Progenitor cell of endocrine pancreas (in vitro differentiated cells): ENCODE results near the gene SDC4. TPM values are rescaled to one million over a fixed set of nuclear protein-coding genes. Genes with fewer than 3 reads are reported as not detected.

Source experiments
- DNase-seq: peaks from one replicate; pipeline ENCODE4 v3.0.0; 2021; ENCODE audit warnings: low spot score; ENCODE audit not compliant: unreplicated experiment
- H3K27ac Mint-ChIP-seq: 2 replicates; pipeline ENCODE4 v1.8.0; 2021; ENCODE audit warnings: mild to moderate bottlenecking, moderate library complexity, mixed read lengths
- H3K27me3 Mint-ChIP-seq: 2 replicates; pipeline ENCODE4 v1.8.0; 2021; ENCODE audit warnings: mixed read lengths
- H3K36me3 Mint-ChIP-seq: 2 replicates; pipeline ENCODE4 v1.8.0; 2022; ENCODE audit warnings: mixed read lengths; ENCODE audit not compliant: insufficient read depth
- H3K4me1 Mint-ChIP-seq: 2 replicates; pipeline ENCODE4 v1.8.0; 2021; ENCODE audit warnings: low read depth, mixed read lengths
- H3K4me3 Mint-ChIP-seq: 2 replicates; pipeline ENCODE4 v1.8.0; 2021; ENCODE audit warnings: low read depth, mild to moderate bottlenecking, moderate library complexity, mixed read lengths
- H3K9me3 Mint-ChIP-seq: 2 replicates; pipeline ENCODE4 v1.8.0; 2021; ENCODE audit warnings: low read depth, mixed read lengths
- CTCF ChIP-seq: fragments of 200-600 bp; sonication (generic); IDR thresholded peaks from one replicate; pipeline ENCODE4 v1.5.0; 2021; ENCODE audit warnings: antibody characterized with exemption, mild to moderate bottlenecking; ENCODE audit not compliant: unreplicated experiment
- total RNA-seq: library from RNA; stranded (reverse); gene quantifications from 2 replicates; pipeline ENCODE4 v1.2.1, GENCODE V29; 2021

Gene SDC4
- total RNA-seq, 1 donor from 2014 or later, result 121 TPM

- H3K4me1 Mint-ChIP-seq, result no peaks in the 10 kb centered on the region
- no peak for TF ChIP-seq CTCF
- no peaks in the 10 kb centered on the region for H3K36me3 Mint-ChIP-seq
- peaks cover 10% of the 10 kb centered on the region for H3K27me3 Mint-ChIP-seq
- no peak overlapping the region for H3K27ac Mint-ChIP-seq
- H3K4me3 Mint-ChIP-seq, result no peak overlapping the region
- no peaks in the 10 kb centered on the region for H3K9me3 Mint-ChIP-seq
- DNase-seq, result no peak
Observed at GRCh38 chr20:45297786-45298497, 50.3 kb downstream of the SDC4 start.

- peaks cover 2% of the 10 kb centered on the region for H3K4me1 Mint-ChIP-seq
- no peak for DNase-seq
- H3K27ac Mint-ChIP-seq, result no peak overlapping the region
- no peaks in the 10 kb centered on the region for H3K9me3 Mint-ChIP-seq
- no peaks in the 10 kb centered on the region for H3K36me3 Mint-ChIP-seq
- H3K27me3 Mint-ChIP-seq, result peaks cover 33% of the 10 kb centered on the region
- TF ChIP-seq CTCF, result no peak
- H3K4me3 Mint-ChIP-seq, result no peak overlapping the region
Observed at GRCh38 chr20:45294659-45295058, 53.6 kb downstream of the SDC4 start.

- Mint-ChIP-seq H3K27me3 (peaks cover 32% of the 10 kb centered on the region), H3K36me3 (no peaks in the 10 kb centered on the region), H3K9me3 (no peaks in the 10 kb centered on the region), H3K27ac (no peak overlapping the region), H3K4me3 (peak overlapping the region; percentile 66), H3K4me1 (peaks cover 2% of the 10 kb centered on the region)
- DNase-seq, result no peak
- TF ChIP-seq CTCF, result peak; percentile 3
Observed at GRCh38 chr20:45294003-45294368, 54.2 kb downstream of the SDC4 start.

- H3K36me3 Mint-ChIP-seq, result no peaks in the 10 kb centered on the region
- peak; percentile 90 for TF ChIP-seq CTCF
- H3K4me1 Mint-ChIP-seq, result peaks cover 2% of the 10 kb centered on the region
- H3K9me3 Mint-ChIP-seq, result no peaks in the 10 kb centered on the region
- DNase-seq, result peak; percentile 85
- peaks cover 38% of the 10 kb centered on the region for H3K27me3 Mint-ChIP-seq
- H3K4me3 Mint-ChIP-seq, result peak overlapping the region; percentile 75
- peak overlapping the region; percentile 92 for H3K27ac Mint-ChIP-seq
Observed at GRCh38 chr20:45293041-45294002, 54.9 kb downstream of the SDC4 start.

- H3K27me3 Mint-ChIP-seq, result peaks cover 41% of the 10 kb centered on the region
- DNase-seq, result no peak
- no peaks in the 10 kb centered on the region for H3K36me3 Mint-ChIP-seq
- TF ChIP-seq CTCF, result no peak
- peaks cover 2% of the 10 kb centered on the region for H3K4me1 Mint-ChIP-seq
- no peak overlapping the region for H3K27ac Mint-ChIP-seq
- H3K9me3 Mint-ChIP-seq, result no peaks in the 10 kb centered on the region
- peak overlapping the region; percentile 75 for H3K4me3 Mint-ChIP-seq
Observed at GRCh38 chr20:45292343-45292742, 55.9 kb downstream of the SDC4 start.
